Left lung (tissue), 10 donors: Measurements from ENCODE around the gene DGCR2. TPM values are rescaled to one million over a fixed set of nuclear protein-coding genes. Genes with fewer than 3 reads are reported as not detected.

Source experiments
- ATAC-seq: fragments of 200-7000 bp; cut with Tn5 transposase; one replicate; pipeline ENCODE4 v1.9.1; 2020; ENCODE audit warnings: moderate library complexity
- DNase-seq, 4 donors: peaks; one replicate each; pipeline ENCODE4 v3.0.0-alpha.2; 2013 to 2020
- H3K27ac ChIP-seq, 2 donors: fragments of 200-600 bp; sonication (generic) in 1 of 2; one replicate each; pipeline versions ENCODE4 v1.5.0 to v1.8.0; 2020 to 2021
- H3K27me3 ChIP-seq, 2 donors: fragments of 200-600 bp; sonication (generic) in 1 of 2; one replicate each; pipeline versions ENCODE4 v1.5.0 to v1.8.0; 2020 to 2021
- H3K36me3 ChIP-seq, 2 donors: fragments of 200-600 bp; sonication (generic) in 1 of 2; one replicate each; pipeline versions ENCODE4 v1.5.0 to v1.8.0; 2020 to 2021
- H3K4me1 ChIP-seq, 2 donors: fragments of 200-600 bp; one replicate each; pipeline ENCODE4 v1.8.0; 2021
- H3K4me3 ChIP-seq, 2 donors: fragments of 200-600 bp; sonication (generic) in 1 of 2; one replicate each; pipeline versions ENCODE4 v1.5.0 to v1.8.0; 2020 to 2021; ENCODE audit warnings: mild to moderate bottlenecking in 1 of 2
- H3K9me3 ChIP-seq, 2 donors: fragments of 200-600 bp; sonication (generic) in 1 of 2; one replicate each; pipeline versions ENCODE4 v1.5.0 to v1.8.0; 2020 to 2021
- CTCF ChIP-seq, 2 donors: fragments of 200-600 bp; sonication (generic) in 1 of 2; IDR thresholded peaks; one replicate each; pipeline versions ENCODE4 v1.5.0 to v1.8.0; 2021; ENCODE audit warnings: antibody characterized with exemption in 2 of 2
- intact Hi-C, 2 donors: fragments of 100-400 bp; cut with DNase I; formaldehyde crosslinking; loops; one replicate each; pipeline versions ENCODE4 v1.11.2 to v1.14.2; 2022
- polyA plus RNA-seq, 6 donors: library from polyadenylated mRNA; unstranded; fragments of 120-200 nt; gene quantifications; one replicate each; pipeline ENCODE4 v1.2.1, GENCODE V29; 2013; ENCODE audit not compliant: insufficient read length in 6 of 6
- total RNA-seq, 2 donors: library from RNA; stranded (reverse); fragmentation: NEBNext Ultra II Directional; extraction: Animal tissue kit (Norgen Biotek cat#: 25700); gene quantifications; one replicate each; pipeline ENCODE4 v1.2.1, GENCODE V29; 2021
- donor health status: DM: no; HTN: yes; CAD: no.
- donor health status: DM: no; HTN: no; CAD: no.

DGCR2 gene
- total and polyA plus RNA-seq, 8 donors: 55.8 to 87.0 (median 68.2) TPM

GRCh38 chr22:19057999-19058491 lies 64.2 kb downstream of the DGCR2 start:
- no peak for ATAC-seq
- H3K4me3 ChIP-seq: no peak overlapping the region
- no peaks in the 10 kb centered on the region for H3K27me3 ChIP-seq
- DNase-seq: no peak
- H3K27ac ChIP-seq: no peak overlapping the region
- no peaks in the 10 kb centered on the region for H3K9me3 ChIP-seq
- no peaks in the 10 kb centered on the region for H3K4me1 ChIP-seq
- intact Hi-C loops: no loop called here
- H3K36me3 ChIP-seq: peaks cover 0 to 100% of the 10 kb centered on the region in 2 donors
- no peak for TF ChIP-seq CTCF (IDR thresholded peaks at IDR 0.05)

DNA sequence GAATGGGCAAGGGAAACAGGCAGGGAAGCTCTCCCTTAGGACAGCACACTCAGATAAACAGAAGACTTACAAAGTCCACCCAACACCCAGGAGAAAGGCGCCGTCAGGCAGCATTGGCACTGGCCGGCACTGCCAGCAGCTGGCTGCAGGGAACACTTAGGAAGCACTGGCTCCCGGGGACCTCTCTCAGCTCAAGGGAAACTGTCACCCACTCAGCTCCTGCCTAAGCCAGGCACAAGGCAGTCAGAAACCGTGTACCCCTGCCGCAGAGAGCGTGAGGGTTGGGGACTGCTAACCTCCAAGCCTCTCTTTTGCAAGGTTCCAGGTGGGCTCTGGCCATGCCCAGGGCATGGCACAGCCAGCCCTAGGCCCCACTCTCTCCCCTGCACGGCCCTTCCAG lies 64.7 kb downstream of the DGCR2 start:
- DNase-seq (no peak), ATAC-seq (no peak)
- no peak overlapping the region for H3K27ac ChIP-seq
- H3K4me3 ChIP-seq: no peak overlapping the region
- H3K27me3 ChIP-seq: no peaks in the 10 kb centered on the region
- H3K36me3 ChIP-seq: peaks cover 0 to 100% of the 10 kb centered on the region in 2 donors
- TF ChIP-seq CTCF (IDR thresholded peaks at IDR 0.05): no peak
- intact Hi-C loops: no loop called here
- H3K4me1 ChIP-seq: no peaks in the 10 kb centered on the region
- H3K9me3 ChIP-seq: no peaks in the 10 kb centered on the region

DNA sequence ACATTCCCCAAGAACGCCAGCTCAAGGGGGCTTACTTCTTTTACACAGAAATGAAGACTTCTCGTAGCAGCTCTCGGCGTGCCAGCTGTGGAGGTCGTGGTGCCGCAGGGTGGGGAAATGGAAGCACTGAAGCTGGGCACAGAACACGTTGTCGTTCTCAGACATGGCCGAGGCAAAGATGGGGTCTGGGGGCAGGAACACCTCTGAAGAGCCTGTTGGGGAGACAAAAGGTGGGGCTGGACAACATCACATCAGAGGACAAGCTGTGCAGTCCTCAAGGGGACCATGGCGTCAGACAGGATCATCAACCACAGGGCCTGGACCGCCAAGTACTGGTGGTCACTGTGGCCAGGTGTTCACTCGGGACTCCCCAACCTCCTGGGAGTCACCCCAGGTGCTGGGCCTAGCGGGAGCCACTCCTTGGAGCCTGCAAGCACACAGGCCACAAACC lies 65.2 kb downstream of the DGCR2 start:
- Histone ChIP-seq H3K27me3 (no peaks in the 10 kb centered on the region), H3K9me3 (no peaks in the 10 kb centered on the region), H3K27ac (no peak overlapping the region), H3K36me3 (peaks cover 0 to 100% of the 10 kb centered on the region in 2 donors), H3K4me3 (no peak overlapping the region), H3K4me1 (no peaks in the 10 kb centered on the region)
- no peak for ATAC-seq
- intact Hi-C loops: no loop called here
- no peak for TF ChIP-seq CTCF (IDR thresholded peaks at IDR 0.05)
- DNase-seq: no peak

- Histone ChIP-seq H3K9me3 (no peaks in the 10 kb centered on the region), H3K27ac (no peak overlapping the region), H3K4me1 (no peaks in the 10 kb centered on the region), H3K36me3 (peaks cover 0 to 99% of the 10 kb centered on the region in 2 donors), H3K4me3 (no peak overlapping the region), H3K27me3 (no peaks in the 10 kb centered on the region)
- TF ChIP-seq CTCF (IDR thresholded peaks at IDR 0.05): no peak
- intact Hi-C loops: no loop called here
- DNase-seq (no peak), ATAC-seq (no peak)
Observed at GRCh38 chr22:19055801-19056200, 66.4 kb downstream of the DGCR2 start.

DNA sequence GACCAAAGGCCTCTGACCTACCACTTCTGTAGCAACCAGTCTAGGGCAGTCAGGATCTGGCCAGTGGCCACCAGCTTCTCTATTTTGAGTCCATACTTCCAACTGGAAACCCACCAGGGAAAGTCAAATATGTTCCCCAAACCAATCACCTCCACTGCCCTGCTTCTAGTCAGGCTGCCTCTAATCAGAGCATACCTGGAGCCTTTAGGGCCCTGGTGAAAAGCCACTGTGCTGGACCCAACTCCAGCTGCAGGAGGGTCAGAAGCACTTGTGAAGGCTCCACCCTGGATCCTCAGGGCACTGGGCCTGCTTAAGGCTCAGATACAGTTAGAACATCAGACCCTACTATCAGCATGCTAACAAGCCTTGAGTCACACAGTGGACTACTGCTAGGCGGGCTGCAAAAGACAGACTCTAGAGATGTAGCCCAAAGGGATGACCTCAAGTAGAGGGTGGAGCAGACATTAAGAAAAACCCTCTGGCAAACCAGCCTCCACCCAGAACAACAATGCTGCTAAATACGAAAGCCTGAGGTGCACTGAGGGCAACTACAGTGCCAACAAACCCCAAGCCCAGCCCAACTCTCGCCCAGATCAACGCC lies 69.2 kb downstream of the DGCR2 start:
- no peak overlapping the region for H3K4me3 ChIP-seq
- H3K27ac ChIP-seq: no peak overlapping the region
- H3K27me3 ChIP-seq: no peaks in the 10 kb centered on the region
- ATAC-seq (no peak), DNase-seq (peak in 1 of 4 donors; percentile 4)
- peaks cover 0 to 99% of the 10 kb centered on the region in 2 donors for H3K36me3 ChIP-seq
- intact Hi-C loops: no loop called here
- no peaks in the 10 kb centered on the region for H3K4me1 ChIP-seq
- H3K9me3 ChIP-seq: no peaks in the 10 kb centered on the region
- no peak for TF ChIP-seq CTCF (IDR thresholded peaks at IDR 0.05)
